Endothelial cell of umbilical vein (primary cell): ENCODE data around the gene PPM1E. TPM values are rescaled to one million over a fixed set of nuclear protein-coding genes. Genes with fewer than 3 reads are reported as not detected.

Experiments
- BruUV-seq: library from RNA; stranded (reverse); fragments of 400-500 nt; replicated peaks from 2 replicates; lab custom pipeline; 2021; lab: Mats Ljungman, UMichigan
- CTCF ChIA-PET: fragments of 300-600, 350-600 bp; sonication (Branson Sonifier 250); formaldehyde crosslinking; loops from one replicate; lab custom pipeline; 2021; ENCODE audit warnings: antibody characterized with exemption, inconsistent platforms; lab: Charles Lee
- POLR2A ChIA-PET: fragments of 300-600, 350-600 bp; sonication (Branson Sonifier 250); formaldehyde crosslinking; loops from one replicate; lab custom pipeline; 2021; ENCODE audit warnings: antibody characterized with exemption, inconsistent platforms; lab: Charles Lee
- DNase-seq: peaks from one replicate; pipeline ENCODE4 v3.0.0-alpha.2; 2011; ENCODE audit warnings: low read depth, low spot score
- FAIRE-seq: peaks from 2 replicates; lab custom pipeline; 2011; peaks lifted over from hg19 to GRCh38; lab: Jason Lieb, UNC
- H2AFZ ChIP-seq: 2 replicates; pipeline ENCODE4 v1.6.0; 2012; ENCODE audit warnings: low read depth, low read length, control low read depth, inconsistent platforms
- H3K27ac ChIP-seq: 2 replicates; pipeline ENCODE4 v1.5.1; 2011; ENCODE audit warnings: low read depth, mild to moderate bottlenecking, control low read depth, low read length, moderate library complexity; ENCODE audit not compliant: insufficient read depth
- H3K27me3 ChIP-seq, 2 experiments: 2 replicates each; pipeline versions ENCODE4 v1.6.0 to v1.6.1; 2011; ENCODE audit warnings: low read length in 2 of 2, mixed read lengths in 1 of 2; ENCODE audit not compliant: control insufficient read depth in 2 of 2, insufficient read depth in 2 of 2
- H3K36me3 ChIP-seq, 2 experiments: 2 replicates in 1 of 2; 3 replicates in 1 of 2; pipeline ENCODE4 v1.5.1; 2011; ENCODE audit warnings: low read length in 2 of 2, mild to moderate bottlenecking in 1 of 2, moderate library complexity in 1 of 2; ENCODE audit not compliant: control insufficient read depth in 2 of 2, insufficient read depth in 2 of 2; ENCODE audit errors: extremely low read depth in 1 of 2
- H3K4me1 ChIP-seq: 3 replicates; pipeline ENCODE4 v1.5.1; 2011; ENCODE audit warnings: mild to moderate bottlenecking, low read length; ENCODE audit not compliant: control insufficient read depth, insufficient read depth; ENCODE audit errors: extremely low read depth
- H3K4me2 ChIP-seq: 2 replicates; pipeline ENCODE4 v1.6.1; 2011; ENCODE audit warnings: low read length, control low read depth, mixed read lengths; ENCODE audit not compliant: insufficient read depth
- H3K4me3 ChIP-seq, 3 experiments: fragments of 200-600 bp in 1 of 3; sonication (generic), shearing (Covaris generic) in 1 of 3; replicated peaks in 1 of 3; 2 replicates each; pipeline ENCODE4 v1.5.1; 2011 to 2016; ENCODE audit warnings: control low read depth in 3 of 3, low read length in 3 of 3, mild to moderate bottlenecking in 2 of 3, inconsistent platforms in 1 of 3, low read depth in 1 of 3, moderate library complexity in 1 of 3; ENCODE audit not compliant: insufficient read depth in 1 of 3
- H3K79me2 ChIP-seq: 2 replicates; pipeline ENCODE4 v1.6.0; 2012; ENCODE audit warnings: low read length, inconsistent platforms; ENCODE audit not compliant: control insufficient read depth, insufficient read depth
- H3K9ac ChIP-seq: replicated peaks from 2 replicates; pipeline ENCODE3; 2011; ENCODE audit warnings: low read length, control low read depth; ENCODE audit not compliant: insufficient read depth; ENCODE audit errors: extremely low read depth
- H3K9me1 ChIP-seq: replicated peaks from 3 replicates; pipeline ENCODE4 v1.6.0; 2011; ENCODE audit warnings: mild to moderate bottlenecking, low read length; ENCODE audit not compliant: control insufficient read depth, insufficient read depth; ENCODE audit errors: extremely low read depth
- H3K9me3 ChIP-seq: replicated peaks from 2 replicates; pipeline ENCODE4 v1.5.1; 2012; ENCODE audit warnings: low read length, inconsistent platforms; ENCODE audit not compliant: control insufficient read depth, insufficient read depth
- H4K20me1 ChIP-seq: replicated peaks from 2 replicates; pipeline ENCODE3; 2011; ENCODE audit warnings: mild to moderate bottlenecking, low read length; ENCODE audit not compliant: control insufficient read depth, insufficient read depth; ENCODE audit errors: extremely low read depth
- EZH2 ChIP-seq: IDR thresholded peaks from 2 replicates; pipeline ENCODE4 v1.6.1; 2012; ENCODE audit warnings: borderline replicate concordance, low read depth, mild to moderate bottlenecking, moderate library complexity, low read length, inconsistent platforms; ENCODE audit not compliant: severe bottlenecking
- FOS ChIP-seq: IDR thresholded peaks from 2 replicates; pipeline ENCODE4 v1.6.1; 2011; ENCODE audit warnings: mild to moderate bottlenecking, low read length, moderate library complexity, borderline replicate concordance; ENCODE audit not compliant: insufficient read depth
- GATA2 ChIP-seq: IDR thresholded peaks from 2 replicates; pipeline ENCODE4 v1.7.0; 2011; ENCODE audit warnings: low read depth, mild to moderate bottlenecking, moderate library complexity, mixed read lengths, low read length; ENCODE audit not compliant: insufficient read length, insufficient read depth
- JUN ChIP-seq: IDR thresholded peaks from 2 replicates; pipeline ENCODE4 v1.6.1; 2011; ENCODE audit warnings: borderline replicate concordance, low read depth; ENCODE audit not compliant: insufficient read length, insufficient read depth
- MAX ChIP-seq: IDR thresholded peaks from 2 replicates; pipeline ENCODE4 v1.6.1; 2011; ENCODE audit not compliant: insufficient read depth, insufficient read length
- MYC ChIP-seq: IDR thresholded peaks from one replicate; pipeline ENCODE4 v1.6.1; 2011; ENCODE audit warnings: mild to moderate bottlenecking, low read depth, low read length
- POLR2A ChIP-seq: IDR thresholded peaks from 2 replicates; pipeline ENCODE4 v1.6.1; 2012; ENCODE audit warnings: low read depth, mild to moderate bottlenecking, control low read depth, low read length
- POLR2AphosphoS5 ChIP-seq: IDR thresholded peaks from 2 replicates; pipeline ENCODE4 v1.6.1; 2012; ENCODE audit warnings: low read depth, mild to moderate bottlenecking, control low read depth, low read length, moderate library complexity; ENCODE audit not compliant: insufficient read depth
- dilution Hi-C: fragments of 300-500 bp; cut with MboI; formaldehyde crosslinking; loops from one replicate; pipeline ENCODE4 v1.15.0; 2019; ENCODE audit warnings: low sequenced_read_pairs; ENCODE audit not compliant: extremely low pct_ligation_motif_present
- intact Hi-C: fragments of 100-400 bp; cut with micrococcal nuclease; formaldehyde crosslinking; loops from one replicate; pipeline ENCODE4 v1.10.0; 2022
- polyA plus RNA-seq, 4 experiments: library from polyadenylated mRNA; depleted of rRNA in 3 of 4; stranded (reverse) in 3 of 4; unstranded in 1 of 4; fragments of >200 nt; gene quantifications; 2 replicates each; pipeline versions ENCODE4 v1.2.1 to v1.2.3, GENCODE V29; 2011 to 2012; ENCODE audit warnings: missing spikeins in 1 of 4
- total RNA-seq: library from RNA; stranded (reverse); gene quantifications from 2 replicates; pipeline ENCODE4 v1.2.3, GENCODE V29; 2021
- TF ChIP-seq, protein P1 (sequence below), 2 donors: IDR thresholded peaks; 1 replicate in 1 of 2; 2 replicates in 1 of 2; pipeline ENCODE4 v1.5.1; 2011; ENCODE audit warnings: low read length in 2 of 2, mild to moderate bottlenecking in 2 of 2, moderate library complexity in 2 of 2, control low read depth in 1 of 2, inconsistent platforms in 1 of 2, low read depth in 1 of 2; ENCODE audit not compliant: insufficient read depth in 1 of 2; ENCODE audit errors: extremely low read depth in 1 of 2

The PPM1E gene
- total and polyA plus RNA-seq, 2 donors (not counting 3 experiments of a cell fraction or from before 2014, with no cell fraction given) = 0.01 TPM; not detected in 1

- Histone ChIP-seq H2AFZ (peak overlapping the region; percentile 70), H3K4me1 (peaks cover 13% of the 10 kb centered on the region), H3K36me3 (no peaks in the 10 kb centered on the region), H4K20me1 (no peaks in the 10 kb centered on the region), H3K27me3 (peaks cover 19 to 44% of the 10 kb centered on the region in 2 experiments), H3K9me1 (no peaks in the 10 kb centered on the region), H3K9me3 (no peaks in the 10 kb centered on the region), H3K4me2 (peak overlapping the region; percentile 90), H3K79me2 (no peaks in the 10 kb centered on the region), H3K27ac (no peak overlapping the region), H3K4me3 (peak overlapping the region; percentile 37 to 74 (median 65)), H3K9ac (no peak overlapping the region)
- intact Hi-C loops (loop anchor here (5.0 kb wide), 1 partner anchor 238 kb away; no protein-coding TSS in a partner anchor), dilution Hi-C loops (no loop called here)
- FAIRE-seq = no peak
- BruUV-seq = no TSS peak
- ChIA-PET POLR2A (no interaction called here), CTCF (interaction anchor here (1.6 kb wide), 1 partner anchor 44 kb away, joined by 6 read pairs; no protein-coding TSS in a partner anchor)
- no peak for DNase-seq
- TF ChIP-seq MAX (no peak), GATA2 (no peak), POLR2A (no peak), EZH2 (no peak), FOS (no peak), JUN (no peak), POLR2AphosphoS5 (no peak), MYC (no peak)
- TF ChIP-seq, protein P1, sequence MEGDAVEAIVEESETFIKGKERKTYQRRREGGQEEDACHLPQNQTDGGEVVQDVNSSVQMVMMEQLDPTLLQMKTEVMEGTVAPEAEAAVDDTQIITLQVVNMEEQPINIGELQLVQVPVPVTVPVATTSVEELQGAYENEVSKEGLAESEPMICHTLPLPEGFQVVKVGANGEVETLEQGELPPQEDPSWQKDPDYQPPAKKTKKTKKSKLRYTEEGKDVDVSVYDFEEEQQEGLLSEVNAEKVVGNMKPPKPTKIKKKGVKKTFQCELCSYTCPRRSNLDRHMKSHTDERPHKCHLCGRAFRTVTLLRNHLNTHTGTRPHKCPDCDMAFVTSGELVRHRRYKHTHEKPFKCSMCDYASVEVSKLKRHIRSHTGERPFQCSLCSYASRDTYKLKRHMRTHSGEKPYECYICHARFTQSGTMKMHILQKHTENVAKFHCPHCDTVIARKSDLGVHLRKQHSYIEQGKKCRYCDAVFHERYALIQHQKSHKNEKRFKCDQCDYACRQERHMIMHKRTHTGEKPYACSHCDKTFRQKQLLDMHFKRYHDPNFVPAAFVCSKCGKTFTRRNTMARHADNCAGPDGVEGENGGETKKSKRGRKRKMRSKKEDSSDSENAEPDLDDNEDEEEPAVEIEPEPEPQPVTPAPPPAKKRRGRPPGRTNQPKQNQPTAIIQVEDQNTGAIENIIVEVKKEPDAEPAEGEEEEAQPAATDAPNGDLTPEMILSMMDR (IDR thresholded peaks at IDR 0.05; ENCODE audit: extremely low read depth in 1 of 2, insufficient read depth in 1 of 2, low read depth in 1 of 2, low read length in 2 of 2) = no peak
Observed at GRCh38 chr17:58755269-58755576, 431 bp upstream of the PPM1E start.
